ENCODE results near the gene SART3.

Gene SART3, protein sequence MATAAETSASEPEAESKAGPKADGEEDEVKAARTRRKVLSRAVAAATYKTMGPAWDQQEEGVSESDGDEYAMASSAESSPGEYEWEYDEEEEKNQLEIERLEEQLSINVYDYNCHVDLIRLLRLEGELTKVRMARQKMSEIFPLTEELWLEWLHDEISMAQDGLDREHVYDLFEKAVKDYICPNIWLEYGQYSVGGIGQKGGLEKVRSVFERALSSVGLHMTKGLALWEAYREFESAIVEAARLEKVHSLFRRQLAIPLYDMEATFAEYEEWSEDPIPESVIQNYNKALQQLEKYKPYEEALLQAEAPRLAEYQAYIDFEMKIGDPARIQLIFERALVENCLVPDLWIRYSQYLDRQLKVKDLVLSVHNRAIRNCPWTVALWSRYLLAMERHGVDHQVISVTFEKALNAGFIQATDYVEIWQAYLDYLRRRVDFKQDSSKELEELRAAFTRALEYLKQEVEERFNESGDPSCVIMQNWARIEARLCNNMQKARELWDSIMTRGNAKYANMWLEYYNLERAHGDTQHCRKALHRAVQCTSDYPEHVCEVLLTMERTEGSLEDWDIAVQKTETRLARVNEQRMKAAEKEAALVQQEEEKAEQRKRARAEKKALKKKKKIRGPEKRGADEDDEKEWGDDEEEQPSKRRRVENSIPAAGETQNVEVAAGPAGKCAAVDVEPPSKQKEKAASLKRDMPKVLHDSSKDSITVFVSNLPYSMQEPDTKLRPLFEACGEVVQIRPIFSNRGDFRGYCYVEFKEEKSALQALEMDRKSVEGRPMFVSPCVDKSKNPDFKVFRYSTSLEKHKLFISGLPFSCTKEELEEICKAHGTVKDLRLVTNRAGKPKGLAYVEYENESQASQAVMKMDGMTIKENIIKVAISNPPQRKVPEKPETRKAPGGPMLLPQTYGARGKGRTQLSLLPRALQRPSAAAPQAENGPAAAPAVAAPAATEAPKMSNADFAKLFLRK

DNA sequence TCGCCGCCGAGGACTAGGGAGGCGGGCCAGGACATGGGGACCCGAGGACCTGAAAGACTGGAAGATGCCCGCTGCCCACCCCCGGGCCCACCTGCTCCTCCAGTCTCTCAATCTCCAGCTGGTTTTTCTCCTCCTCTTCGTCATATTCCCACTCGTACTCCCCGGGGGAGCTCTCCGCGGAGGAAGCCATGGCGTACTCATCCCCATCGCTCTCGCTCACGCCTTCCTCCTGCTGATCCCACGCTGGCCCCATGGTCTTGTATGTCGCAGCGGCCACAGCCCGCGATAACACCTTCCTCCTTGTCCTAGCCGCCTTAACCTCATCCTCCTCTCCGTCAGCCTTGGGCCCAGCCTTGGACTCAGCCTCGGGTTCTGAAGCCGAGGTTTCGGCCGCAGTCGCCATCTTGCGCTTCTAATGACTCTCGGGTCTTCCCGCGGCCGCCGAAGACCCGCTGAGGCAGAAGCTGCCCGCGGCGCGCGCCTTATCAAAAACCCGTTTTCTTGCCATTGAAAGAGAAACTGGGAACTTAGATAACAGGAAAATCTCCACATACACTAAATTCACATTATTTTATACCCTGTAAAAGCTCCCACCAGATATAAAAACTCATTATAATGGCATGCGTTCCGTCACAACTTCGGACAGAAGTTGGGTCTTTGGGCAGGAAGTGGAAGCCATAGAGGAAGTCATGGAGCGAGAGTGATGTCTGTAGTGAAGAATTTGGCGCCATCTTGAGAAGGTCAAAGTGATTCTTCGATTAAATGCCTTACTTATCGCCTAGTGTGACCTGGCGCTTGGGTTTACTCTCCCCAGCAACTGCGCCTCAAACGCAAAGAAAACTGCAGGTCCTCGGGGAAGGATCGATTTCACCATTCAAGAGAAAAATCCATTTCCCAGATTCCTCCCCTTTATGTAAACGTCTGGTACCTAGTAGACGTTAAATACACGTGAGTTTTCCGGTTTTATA is at the start of gene SART3:
Gene SART3 (minus strand): TSS at position 422 of the 968 bp plus-strand sequence. CDS start 19 bp downstream, at position 403.
- DNase-seq (ENCODE audit: low spot score) (peak; percentile 81), FAIRE-seq (no peak)

GRCh38 chr12:108610336-108610815 is 49.4 kb upstream of the SART3 start:
- DNase-seq (ENCODE audit: low spot score) = no peak
- FAIRE-seq = no peak

DNA sequence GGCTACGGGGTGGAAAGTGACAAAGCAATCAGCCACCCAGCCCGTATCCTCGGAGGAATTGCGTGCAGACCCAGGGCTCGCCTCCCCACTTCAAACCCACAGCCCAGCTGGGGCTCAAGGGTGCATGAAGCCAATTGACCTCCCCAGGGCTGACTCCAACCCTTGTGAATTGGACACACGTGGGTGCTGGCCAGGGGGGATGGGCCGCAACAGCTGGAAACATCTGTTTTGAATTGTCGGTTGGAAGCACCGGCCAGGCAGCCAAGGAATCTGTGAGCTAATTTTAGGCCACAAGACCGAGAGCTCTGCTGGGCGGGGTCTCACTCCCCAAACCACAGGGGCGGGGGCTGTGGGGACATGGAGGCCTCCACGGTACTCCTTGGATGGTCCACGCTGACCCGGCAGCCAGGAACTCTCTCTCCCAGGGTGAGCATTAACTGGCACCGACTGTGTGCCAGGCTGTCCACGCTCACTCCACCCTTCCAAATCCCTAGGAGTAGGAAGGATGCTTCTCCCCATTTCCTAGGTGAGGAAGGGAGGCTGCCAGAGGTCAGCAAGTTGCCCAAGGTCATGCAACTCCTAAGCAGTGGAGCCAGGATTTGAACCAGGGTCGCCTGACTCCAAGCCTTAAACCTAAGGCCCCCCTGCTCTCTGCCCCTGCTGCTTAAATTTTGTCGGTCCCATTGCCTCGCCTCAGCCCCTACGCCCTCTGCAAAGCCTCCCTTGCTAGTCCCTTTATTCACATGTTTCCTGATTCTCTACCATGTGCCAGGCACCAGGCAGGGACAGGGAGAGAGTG is 48.8 kb upstream of the SART3 start:
- DNase-seq (ENCODE audit: low spot score) (no peak), FAIRE-seq (no peak)

DNA sequence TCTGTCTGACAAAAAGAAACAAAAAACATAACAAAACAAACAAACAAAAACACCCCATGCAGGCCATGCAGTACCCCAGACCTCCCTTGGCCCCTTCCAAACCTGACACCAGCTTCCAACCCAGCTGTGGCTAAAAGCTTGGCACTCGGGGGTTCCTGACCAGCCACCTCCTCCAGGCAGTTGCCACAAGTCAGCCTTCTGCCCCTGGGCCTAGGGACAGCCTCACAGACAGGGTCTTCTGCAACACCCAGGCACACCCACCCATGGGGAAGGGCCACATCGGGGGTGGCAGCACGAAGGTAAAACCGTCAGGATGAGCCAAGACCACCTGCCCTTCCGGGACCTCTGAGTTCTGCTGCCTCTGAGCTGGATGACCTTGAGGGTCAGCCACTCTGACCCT is 47.6 kb upstream of the SART3 start:
- no peak for FAIRE-seq

DNA sequence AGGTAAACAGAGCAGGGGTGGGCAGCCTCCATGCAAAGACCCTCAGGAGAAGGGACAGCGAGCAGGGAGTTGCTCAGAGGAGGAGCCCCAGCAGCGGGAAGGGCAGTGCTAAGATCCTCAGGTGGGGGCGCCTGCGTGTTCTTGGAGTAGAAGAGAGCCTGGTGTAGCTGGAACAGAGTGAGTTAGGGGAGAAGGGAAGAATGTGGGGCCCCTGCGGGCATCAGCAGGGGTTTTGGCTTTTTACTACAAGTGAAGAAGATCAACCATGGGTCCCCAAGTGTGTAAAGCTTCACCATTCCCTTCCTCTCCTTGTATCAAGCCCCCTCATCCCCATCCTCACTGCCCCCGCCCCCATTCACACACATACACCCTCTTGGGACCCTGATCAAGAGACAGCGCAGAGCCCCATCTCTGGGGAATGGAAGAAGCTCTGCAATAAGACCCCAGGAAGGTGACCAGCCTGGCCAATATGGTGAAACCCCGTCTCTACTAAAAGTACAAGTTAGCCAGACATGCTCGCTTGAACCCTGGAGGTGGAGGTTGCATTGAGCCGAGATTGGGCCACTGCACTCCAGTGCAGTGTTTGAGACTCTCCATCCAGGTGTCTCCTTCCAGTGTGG is 47.1 kb upstream of the SART3 start:
- FAIRE-seq = no peak

More for the DNA sequence above, 47.6 kb upstream of the SART3 start:
- DNase-seq (ENCODE audit: low spot score) = no peak

GRCh38 chr12:108606492-108606891 is 45.5 kb upstream of the SART3 start:
- no peak for DNase-seq (ENCODE audit: low spot score)
- no peak for FAIRE-seq

More for the DNA sequence above, 47.1 kb upstream of the SART3 start:
- no peak for DNase-seq (ENCODE audit: low spot score)

DNA sequence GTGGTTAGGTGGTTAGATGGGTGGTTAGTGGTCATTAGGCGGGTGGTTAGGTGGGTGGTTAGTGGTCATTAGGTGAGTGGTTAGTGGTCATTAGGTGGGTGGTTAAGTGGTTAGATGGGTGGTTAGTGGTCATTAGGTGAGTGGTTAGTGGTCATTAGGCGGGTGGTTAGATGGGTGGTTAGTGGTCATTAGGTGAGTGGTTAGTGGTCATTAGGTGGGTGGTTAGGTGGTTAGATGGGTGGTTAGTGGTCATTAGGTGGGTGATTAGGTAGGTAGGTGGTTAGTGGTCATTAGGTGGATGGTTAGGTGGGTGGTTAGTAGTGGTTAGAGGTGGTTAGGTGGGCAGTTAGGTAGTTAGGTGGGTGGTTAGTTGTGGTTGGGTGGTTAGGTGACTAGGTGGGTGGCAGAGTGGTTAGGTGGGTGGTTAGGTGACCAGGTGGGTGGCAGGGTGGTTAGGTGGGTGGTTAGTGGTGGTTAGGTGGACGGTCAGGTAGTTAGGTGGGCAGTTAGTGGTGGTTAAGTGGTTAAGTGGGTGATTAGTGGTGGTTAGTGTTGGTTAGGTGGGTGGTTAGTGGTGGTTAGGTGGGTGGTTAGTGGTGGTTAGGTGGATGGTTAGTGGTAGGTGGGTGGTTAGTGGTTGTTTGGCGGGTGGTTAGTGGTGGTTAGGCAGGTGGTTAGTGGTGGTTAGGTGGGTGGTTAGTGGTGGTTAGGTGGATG is 44.9 kb upstream of the SART3 start:
- DNase-seq (ENCODE audit: low spot score) = no peak
- FAIRE-seq = no peak

- no peak for DNase-seq (ENCODE audit: low spot score)
- FAIRE-seq = no peak
These were observed 44.2 kb upstream of the SART3 start for GRCh38 chr12:108605000-108605689.

GRCh38 chr12:108604208-108604941 is 43.4 kb upstream of the SART3 start:
- no peak for DNase-seq (ENCODE audit: low spot score)
- FAIRE-seq = no peak

GRCh38 chr12:108603743-108604142 is 42.8 kb upstream of the SART3 start:
- DNase-seq (ENCODE audit: low spot score) (no peak), FAIRE-seq (no peak)

- DNase-seq (ENCODE audit: low spot score) (no peak), FAIRE-seq (no peak)
These were observed 42.2 kb upstream of the SART3 start for GRCh38 chr12:108602976-108603704.

DNA sequence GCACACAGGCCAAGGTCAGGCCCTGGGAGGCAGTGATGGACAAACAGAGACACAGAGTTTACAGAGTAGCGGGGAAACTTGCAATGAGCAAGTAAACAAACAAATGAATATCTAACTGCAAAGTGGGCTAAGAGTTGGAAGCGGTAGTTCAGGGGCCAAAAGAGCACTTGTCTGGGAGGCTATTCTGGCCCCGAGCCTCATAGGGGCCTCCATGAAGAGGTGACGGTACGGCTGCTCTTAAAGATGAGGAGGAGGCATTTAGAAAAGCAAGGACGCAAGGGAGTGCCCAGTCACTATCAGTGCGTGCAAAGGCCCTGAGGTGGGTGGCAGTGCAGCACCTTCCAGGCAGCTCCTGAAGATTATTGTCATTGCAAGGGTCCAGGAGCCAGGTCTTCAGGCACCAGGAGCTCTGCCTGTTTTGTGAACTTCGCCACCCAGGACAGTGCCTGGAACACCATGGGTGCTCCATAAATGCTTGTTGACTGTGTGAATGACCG is 41.3 kb upstream of the SART3 start:
- FAIRE-seq = no peak
- DNase-seq (ENCODE audit: low spot score) = no peak

- FAIRE-seq (no peak), DNase-seq (ENCODE audit: low spot score) (no peak)
These were observed 39.7 kb upstream of the SART3 start for GRCh38 chr12:108600702-108601007.

- no peak for DNase-seq (ENCODE audit: low spot score)
- FAIRE-seq = no peak
These were observed 39.2 kb upstream of the SART3 start for GRCh38 chr12:108599948-108600701.

DNA sequence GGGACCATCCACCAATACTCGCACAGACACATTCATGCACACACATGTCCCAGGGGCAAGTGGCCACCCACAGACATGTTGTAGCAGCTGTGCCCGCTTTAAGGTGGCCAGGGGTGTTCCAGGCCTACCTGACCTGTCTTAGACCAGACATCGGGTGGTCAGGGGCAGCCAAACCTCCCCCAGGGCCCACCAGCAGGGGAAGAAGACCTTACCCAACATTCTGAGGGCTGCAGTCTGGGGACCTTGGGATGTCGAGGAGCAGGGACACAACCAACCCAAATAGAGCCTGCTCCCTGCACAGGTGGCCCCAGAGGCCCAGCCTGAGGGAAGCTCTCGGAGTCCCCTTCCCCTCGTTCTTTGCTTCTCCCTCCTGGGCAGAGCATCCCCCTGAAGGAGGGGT is 38.6 kb upstream of the SART3 start:
- DNase-seq (ENCODE audit: low spot score) = no peak
- no peak for FAIRE-seq

DNA sequence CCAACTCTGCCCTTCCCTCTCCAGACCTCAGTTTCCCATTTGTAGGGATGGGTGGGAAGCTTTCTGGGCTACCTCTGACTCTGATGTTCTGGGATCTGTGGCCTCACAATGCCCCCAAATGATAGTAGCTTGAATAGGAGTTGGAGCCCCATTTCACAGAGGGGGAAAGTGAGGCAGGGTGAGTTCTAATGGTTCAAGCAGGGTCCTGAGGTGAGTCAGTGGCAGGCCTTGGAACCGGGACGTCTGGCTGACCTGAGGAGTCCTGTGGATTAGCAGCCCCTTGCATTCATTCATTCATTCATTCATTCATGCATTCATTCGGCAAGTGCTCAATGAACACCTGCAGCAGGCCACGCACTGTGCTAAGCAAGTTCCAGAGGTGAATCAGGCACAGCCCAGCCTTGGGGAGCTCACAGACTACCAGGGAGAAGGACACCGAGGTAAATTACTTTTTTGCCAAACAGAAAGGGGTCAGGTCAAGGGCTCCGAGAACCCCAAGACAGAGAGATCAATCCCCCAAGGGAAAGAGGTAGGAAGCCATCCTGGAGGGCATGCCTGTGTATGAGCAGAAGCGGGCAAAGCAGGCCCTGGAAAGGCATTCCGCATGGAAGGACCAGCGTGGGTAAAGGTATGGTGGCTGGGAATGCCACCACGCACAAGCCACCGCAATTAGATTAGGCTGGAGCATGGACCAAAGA is 37.7 kb upstream of the SART3 start:
- no peak for FAIRE-seq
- DNase-seq (ENCODE audit: low spot score) = no peak

Data from urothelium cell line (cell line).